Rectal smooth muscle tissue (tissue), 1 donor: Measurements from ENCODE around the gene MESP1.
"Not testable (repeated sequence)": the region's sequence is repeated elsewhere in the genome, so short reads cannot be mapped to it uniquely, and the experiment has no call there.

Experiments used
- H3K27ac ChIP-seq: one replicate; pipeline ENCODE4 v1.7.0; 2013; ENCODE audit warnings: low read depth, low read length, inconsistent platforms
- H3K27me3 ChIP-seq: one replicate; pipeline ENCODE4 v1.7.0; 2013; ENCODE audit warnings: low read length; ENCODE audit not compliant: control insufficient read depth, insufficient read depth
- H3K36me3 ChIP-seq: one replicate; pipeline ENCODE4 v1.7.0; 2013; ENCODE audit warnings: low read length; ENCODE audit not compliant: control insufficient read depth, insufficient read depth
- H3K4me1 ChIP-seq: one replicate; pipeline ENCODE4 v1.7.0; 2013; ENCODE audit warnings: low read length; ENCODE audit not compliant: control insufficient read depth, insufficient read depth
- H3K4me3 ChIP-seq: one replicate; pipeline ENCODE4 v1.7.0; 2013; ENCODE audit warnings: low read length
- H3K9ac ChIP-seq: one replicate; pipeline ENCODE4 v1.7.0; 2013; ENCODE audit warnings: low read length

MESP1 gene

GRCh38 chr15:89750560-89751542 is at the start of gene MESP1:
Gene MESP1 (minus strand): TSS chr15:89751249. CDS start chr15:89751231, 18 bp downstream.
- peak within 1 kb of the TSS; percentile 62 for H3K9ac ChIP-seq
- no peaks in the 10 kb centered on the region for H3K36me3 ChIP-seq
- H3K27me3 ChIP-seq: peaks cover 5% of the 10 kb centered on the region
- peak within 1 kb of the TSS; percentile 64 for H3K27ac ChIP-seq
- peaks cover 4% of the 10 kb centered on the region for H3K4me1 ChIP-seq
- H3K4me3 ChIP-seq: peak within 1 kb of the TSS; percentile 78

- Histone ChIP-seq H3K27me3 (no peaks in the 10 kb centered on the region), H3K27ac (no peak overlapping the region), H3K4me1 (no peaks in the 10 kb centered on the region), H3K9ac (no peak overlapping the region), H3K4me3 (no peak overlapping the region), H3K36me3 (no peaks in the 10 kb centered on the region)
These were observed 49.0 kb upstream of the MESP1 start for GRCh38 chr15:89799918-89800498.

DNA sequence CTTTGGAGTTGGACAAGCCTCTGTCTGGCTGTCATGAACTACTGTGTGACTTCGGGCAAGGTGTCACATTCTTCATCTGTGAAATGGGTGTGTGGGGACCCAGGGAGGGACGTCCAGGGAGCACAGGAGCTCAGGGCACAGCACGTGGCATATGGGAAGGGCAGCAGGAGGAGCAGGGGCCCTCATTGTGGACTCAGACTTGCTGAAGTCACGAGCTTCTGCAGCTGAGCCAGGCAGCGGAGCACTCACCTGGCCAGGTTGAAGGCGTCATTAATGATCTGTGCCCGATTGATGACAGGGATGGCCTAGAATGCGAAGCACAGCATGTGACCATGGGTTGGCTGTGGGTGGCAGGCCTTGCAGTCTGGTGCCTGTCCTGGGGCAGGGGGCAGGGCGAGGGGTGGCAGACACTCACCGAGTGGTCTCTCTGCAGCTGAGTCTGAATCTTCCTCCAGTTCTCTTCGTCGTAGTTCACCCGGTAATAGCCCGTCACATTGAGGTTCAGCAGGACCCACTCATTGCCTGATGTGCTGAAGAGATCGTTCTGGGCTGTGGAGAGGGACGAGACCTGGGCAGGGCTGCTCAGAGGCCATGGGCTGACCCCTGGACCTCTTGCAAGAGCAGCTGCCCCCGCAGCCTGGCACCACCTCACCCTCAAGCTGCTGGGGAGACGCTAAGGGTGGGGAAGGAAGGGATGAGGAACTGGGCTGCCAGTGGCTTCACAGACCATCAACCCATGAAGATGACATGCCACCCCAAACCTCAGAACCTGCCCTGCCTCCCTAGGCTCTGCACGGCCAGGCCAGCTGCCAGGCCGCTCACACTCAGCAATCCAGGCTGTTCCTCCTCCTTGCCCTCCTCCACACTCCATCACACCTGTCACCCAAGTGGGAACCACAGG is 48.2 kb upstream of the MESP1 start:
- no peak overlapping the region for H3K4me3 ChIP-seq
- no peak overlapping the region for H3K27ac ChIP-seq
- no peak overlapping the region for H3K9ac ChIP-seq
- no peaks in the 10 kb centered on the region for H3K4me1 ChIP-seq
- no peaks in the 10 kb centered on the region for H3K36me3 ChIP-seq
- H3K27me3 ChIP-seq: no peaks in the 10 kb centered on the region

DNA sequence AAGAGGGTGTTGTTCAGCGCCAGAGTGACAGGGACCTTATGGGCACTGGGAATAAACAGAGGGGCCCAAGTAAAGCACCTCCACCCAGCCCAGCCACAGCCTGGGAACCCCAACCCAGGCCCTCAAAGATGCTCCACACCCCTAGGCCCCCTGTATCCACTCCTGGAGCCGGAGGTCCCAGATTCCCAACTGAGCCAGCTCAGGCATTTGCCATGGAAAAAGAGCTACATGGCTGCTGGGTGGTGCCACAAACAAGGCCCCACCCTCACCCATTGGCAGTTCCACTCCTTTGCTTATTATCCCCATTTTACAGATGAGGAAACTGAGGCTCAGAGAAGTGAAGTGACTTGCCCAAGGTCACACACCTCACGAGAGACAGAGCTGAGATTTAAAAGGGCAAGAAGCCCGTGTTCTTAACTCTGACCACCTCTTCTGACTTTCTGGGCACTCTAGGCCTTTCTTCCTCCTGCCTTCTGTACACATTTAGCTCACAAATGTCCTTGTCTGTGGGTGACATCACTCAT is 46.7 kb upstream of the MESP1 start:
- Histone ChIP-seq H3K36me3 (no peaks in the 10 kb centered on the region), H3K4me3 (no peak overlapping the region), H3K27ac (no peak overlapping the region), H3K27me3 (no peaks in the 10 kb centered on the region), H3K9ac (no peak overlapping the region), H3K4me1 (no peaks in the 10 kb centered on the region)

DNA sequence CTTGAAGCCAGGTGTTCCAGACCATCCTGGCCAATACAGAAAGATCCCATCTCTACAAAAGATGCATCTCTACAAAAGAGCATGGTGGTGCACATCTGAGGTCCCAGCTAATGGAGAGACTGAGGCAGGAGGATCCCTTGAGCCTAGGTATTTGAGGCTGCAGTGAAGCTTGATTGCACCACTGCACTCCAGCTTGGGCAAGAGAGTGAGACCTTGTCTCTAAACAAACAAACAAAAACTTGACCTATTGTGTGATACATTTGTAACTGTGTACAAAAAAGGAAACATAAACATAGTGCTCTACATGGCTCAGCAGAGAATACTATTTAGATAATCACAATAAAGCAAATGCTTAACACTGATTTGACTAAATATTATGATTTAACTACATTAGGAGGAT is 44.9 kb upstream of the MESP1 start:
- Histone ChIP-seq H3K27ac (no peak overlapping the region), H3K4me3 (no peak overlapping the region), H3K9ac (no peak overlapping the region), H3K27me3 (no peaks in the 10 kb centered on the region), H3K4me1 (no peaks in the 10 kb centered on the region), H3K36me3 (no peaks in the 10 kb centered on the region)

- Histone ChIP-seq H3K36me3 (no peaks in the 10 kb centered on the region), H3K27me3 (no peaks in the 10 kb centered on the region), H3K9ac (no peak overlapping the region), H3K4me1 (no peaks in the 10 kb centered on the region), H3K4me3 (no peak overlapping the region), H3K27ac (no peak overlapping the region)
These were observed 43.7 kb upstream of the MESP1 start for GRCh38 chr15:89794627-89795241.

- no peak overlapping the region for H3K27ac ChIP-seq
These were observed 41.2 kb upstream of the MESP1 start for GRCh38 chr15:89792106-89792805.

DNA sequence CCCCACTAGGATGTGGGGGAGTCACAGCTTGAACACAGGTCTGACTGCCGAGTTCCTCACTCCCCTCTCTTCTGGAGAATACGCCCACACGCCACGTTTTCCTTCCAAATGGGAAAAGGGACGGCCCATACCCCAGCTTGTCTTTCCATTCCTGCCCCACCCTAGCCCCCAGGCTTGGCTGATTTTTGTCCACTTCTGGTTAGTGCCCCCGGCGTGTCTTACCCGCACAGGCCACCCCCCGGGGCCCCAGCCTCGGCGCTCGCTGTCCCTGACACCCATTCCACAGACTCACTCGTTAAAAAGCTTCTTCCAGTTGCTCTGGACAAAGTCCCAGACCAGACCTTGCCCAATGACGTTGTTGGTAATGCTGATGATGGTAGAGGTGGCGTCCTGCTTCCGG is 39.6 kb upstream of the MESP1 start:
- Histone ChIP-seq H3K4me1 (no peaks in the 10 kb centered on the region), H3K27ac (no peak overlapping the region), H3K4me3 (no peak overlapping the region), H3K36me3 (no peaks in the 10 kb centered on the region), H3K9ac (no peak overlapping the region), H3K27me3 (no peaks in the 10 kb centered on the region)

More at GRCh38 chr15:89792106-89792805, 41.2 kb upstream of the MESP1 start:
- Histone ChIP-seq H3K27me3 (no peaks in the 10 kb centered on the region), H3K4me1 (no peaks in the 10 kb centered on the region), H3K9ac (no peak overlapping the region), H3K36me3 (no peaks in the 10 kb centered on the region), H3K4me3 (no peak overlapping the region)

- Histone ChIP-seq H3K27me3 (no peaks in the 10 kb centered on the region), H3K9ac (no peak overlapping the region), H3K4me1 (no peaks in the 10 kb centered on the region), H3K36me3 (no peaks in the 10 kb centered on the region), H3K27ac (no peak overlapping the region), H3K4me3 (no peak overlapping the region)
These were observed 39.2 kb upstream of the MESP1 start for GRCh38 chr15:89790206-89790605.

DNA sequence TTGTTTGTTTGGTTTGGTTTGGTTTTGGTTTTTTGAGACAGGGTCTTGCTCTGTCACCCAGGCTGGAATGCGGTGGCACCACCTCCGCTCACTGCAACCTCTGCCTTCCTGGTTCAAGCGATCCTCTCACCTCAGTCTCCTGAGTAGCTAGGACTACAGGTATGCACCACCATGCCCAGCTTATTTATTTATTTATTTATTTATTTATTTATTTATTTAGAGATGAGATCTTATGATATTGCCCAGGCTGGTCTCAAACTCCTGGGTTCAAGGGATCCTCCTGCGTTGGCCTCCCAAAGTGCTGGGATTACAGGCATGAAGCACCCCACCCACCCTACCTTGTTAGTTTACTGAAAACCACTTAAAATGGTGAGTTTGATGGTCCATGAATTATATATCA is 37.5 kb upstream of the MESP1 start:
- H3K4me1 ChIP-seq, H3K27ac ChIP-seq, H3K27me3 ChIP-seq, H3K36me3 ChIP-seq, H3K9ac ChIP-seq, H3K4me3 ChIP-seq: not testable (repeated sequence)

- H3K9ac ChIP-seq: no peak overlapping the region
- H3K36me3 ChIP-seq: no peaks in the 10 kb centered on the region
- no peaks in the 10 kb centered on the region for H3K4me1 ChIP-seq
- no peaks in the 10 kb centered on the region for H3K27me3 ChIP-seq
- H3K4me3 ChIP-seq: no peak overlapping the region
- H3K27ac ChIP-seq: no peak overlapping the region
These were observed 36.9 kb upstream of the MESP1 start for GRCh38 chr15:89787944-89788343.
